GM12891 (cell line): ENCODE measurements around the gene GRM3.

Experiments
- PAX5 ChIP-seq: IDR thresholded peaks from 2 replicates; pipeline ENCODE4 v1.6.1; 2011; ENCODE audit warnings: low read length, moderate library complexity, mild to moderate bottlenecking; ENCODE audit not compliant: insufficient read depth, severe bottlenecking
- POLR2A ChIP-seq: IDR thresholded peaks from 2 replicates; pipeline ENCODE4 v1.6.1; 2011; ENCODE audit warnings: low read depth, low read length, control low read depth
- POLR2AphosphoS5 ChIP-seq: IDR thresholded peaks from 2 replicates; pipeline ENCODE4 v1.6.1; 2011; ENCODE audit warnings: low read depth, low read length, control low read depth

- TF ChIP-seq POLR2A (no peak), POLR2AphosphoS5 (no peak), PAX5 (no peak)
Observed at GRCh38 chr7:86598721-86599120, 45.0 kb upstream of the GRM3 start.
